HEK293 (cell line): ENCODE results near the gene DSCAM.

Source experiments
- CTCF ChIP-seq: fragments of 450-650 bp; formaldehyde crosslinking; IDR thresholded peaks from 2 replicates; pipeline ENCODE4 v1.5.1; 2016; ENCODE audit warnings: missing biosample characterization, missing genetic modification characterization
- KLF16 ChIP-seq: fragments of 450-650 bp; formaldehyde crosslinking; IDR thresholded peaks from 2 replicates; pipeline ENCODE4 v1.5.1; 2017; ENCODE audit warnings: missing biosample characterization, missing genetic modification characterization
- PRDM1 ChIP-seq: fragments of 450-650 bp; formaldehyde crosslinking; IDR thresholded peaks from 2 replicates; pipeline ENCODE4; 2016; ENCODE audit warnings: missing biosample characterization, missing genetic modification characterization
- ZFP3 ChIP-seq: fragments of 450-650 bp; formaldehyde crosslinking; IDR thresholded peaks from 2 replicates; pipeline ENCODE4 v1.5.1; 2016; ENCODE audit warnings: low read depth, missing biosample characterization, missing genetic modification characterization
- ZNF114 ChIP-seq: fragments of 450-650 bp; formaldehyde crosslinking; IDR thresholded peaks from 2 replicates; pipeline ENCODE4 v1.5.0; 2017; ENCODE audit warnings: missing biosample characterization, missing genetic modification characterization
- ZNF133 ChIP-seq: fragments of 450-650 bp; formaldehyde crosslinking; IDR thresholded peaks from 2 replicates; pipeline ENCODE4 v1.5.1; 2016; ENCODE audit warnings: missing biosample characterization, missing genetic modification characterization
- ZNF335 ChIP-seq: fragments of 450-650 bp; formaldehyde crosslinking; conservative IDR thresholded peaks from 2 replicates; pipeline ENCODE4 v1.5.1; 2016; ENCODE audit warnings: missing biosample characterization, missing genetic modification characterization
- ZNF366 ChIP-seq: fragments of 450-650 bp; formaldehyde crosslinking; conservative IDR thresholded peaks from 2 replicates; pipeline ENCODE4 v1.5.1; 2016; ENCODE audit warnings: missing biosample characterization, missing genetic modification characterization
- ZNF580 ChIP-seq: fragments of 450-650 bp; formaldehyde crosslinking; IDR thresholded peaks from 2 replicates; pipeline ENCODE4 v1.5.1; 2016; ENCODE audit warnings: missing biosample characterization, missing genetic modification characterization
- TF ChIP-seq, protein P1 (sequence below): fragments of 450-650 bp; formaldehyde crosslinking; IDR thresholded peaks from 2 replicates; pipeline ENCODE4 v1.5.1; 2016; ENCODE audit warnings: missing biosample characterization, missing genetic modification characterization
- TF ChIP-seq, protein P2 (sequence below): fragments of 450-650 bp; formaldehyde crosslinking; IDR thresholded peaks from 2 replicates; pipeline ENCODE4 v1.5.1; 2016; ENCODE audit warnings: missing biosample characterization, missing genetic modification characterization

DNA sequence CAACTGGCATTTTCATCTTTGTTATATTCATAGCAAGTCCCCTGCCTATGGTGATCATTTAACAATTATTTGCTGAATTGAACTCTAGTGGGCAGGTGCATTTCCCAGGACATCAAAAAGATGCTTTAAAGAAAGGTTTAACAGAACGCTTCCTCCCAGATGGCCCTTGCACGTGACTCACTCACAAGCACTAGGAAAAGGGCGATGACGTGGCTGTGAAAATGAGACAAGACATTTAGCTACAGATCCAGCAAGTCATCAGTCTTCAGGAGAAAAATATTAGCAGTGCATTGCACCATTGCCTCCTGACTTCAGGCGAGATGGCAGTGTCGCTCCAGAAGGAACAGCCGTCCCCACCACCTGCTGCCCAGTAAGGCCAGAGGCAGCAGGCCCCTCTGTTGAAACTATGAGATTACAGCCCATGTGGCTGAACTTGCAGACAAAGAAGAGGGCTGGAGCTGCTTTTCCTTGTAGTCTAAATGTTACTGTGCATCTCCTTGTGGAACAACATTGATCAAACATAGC lies 37.2 kb downstream of the DSCAM start:
- TF ChIP-seq CTCF (tag by site-specific recombination), result no peak
- no peak for TF ChIP-seq ZFP3 (tag by site-specific recombination)
- TF ChIP-seq ZNF114 (tag by site-specific recombination), result no peak
- TF ChIP-seq, protein P1, sequence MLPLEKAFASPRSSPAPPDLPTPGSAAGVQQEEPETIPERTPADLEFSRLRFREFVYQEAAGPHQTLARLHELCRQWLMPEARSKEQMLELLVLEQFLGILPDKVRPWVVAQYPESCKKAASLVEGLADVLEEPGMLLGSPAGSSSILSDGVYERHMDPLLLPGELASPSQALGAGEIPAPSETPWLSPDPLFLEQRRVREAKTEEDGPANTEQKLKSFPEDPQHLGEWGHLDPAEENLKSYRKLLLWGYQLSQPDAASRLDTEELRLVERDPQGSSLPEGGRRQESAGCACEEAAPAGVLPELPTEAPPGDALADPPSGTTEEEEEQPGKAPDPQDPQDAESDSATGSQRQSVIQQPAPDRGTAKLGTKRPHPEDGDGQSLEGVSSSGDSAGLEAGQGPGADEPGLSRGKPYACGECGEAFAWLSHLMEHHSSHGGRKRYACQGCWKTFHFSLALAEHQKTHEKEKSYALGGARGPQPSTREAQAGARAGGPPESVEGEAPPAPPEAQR (tag by site-specific recombination), result no peak
- TF ChIP-seq ZNF335 (tag by site-specific recombination), result no peak
- no peak for TF ChIP-seq ZNF133 (tag by site-specific recombination)
- no peak for TF ChIP-seq KLF16 (tag by site-specific recombination)
- no peak for TF ChIP-seq ZNF580
- TF ChIP-seq PRDM1, result no peak
- TF ChIP-seq, protein P2, sequence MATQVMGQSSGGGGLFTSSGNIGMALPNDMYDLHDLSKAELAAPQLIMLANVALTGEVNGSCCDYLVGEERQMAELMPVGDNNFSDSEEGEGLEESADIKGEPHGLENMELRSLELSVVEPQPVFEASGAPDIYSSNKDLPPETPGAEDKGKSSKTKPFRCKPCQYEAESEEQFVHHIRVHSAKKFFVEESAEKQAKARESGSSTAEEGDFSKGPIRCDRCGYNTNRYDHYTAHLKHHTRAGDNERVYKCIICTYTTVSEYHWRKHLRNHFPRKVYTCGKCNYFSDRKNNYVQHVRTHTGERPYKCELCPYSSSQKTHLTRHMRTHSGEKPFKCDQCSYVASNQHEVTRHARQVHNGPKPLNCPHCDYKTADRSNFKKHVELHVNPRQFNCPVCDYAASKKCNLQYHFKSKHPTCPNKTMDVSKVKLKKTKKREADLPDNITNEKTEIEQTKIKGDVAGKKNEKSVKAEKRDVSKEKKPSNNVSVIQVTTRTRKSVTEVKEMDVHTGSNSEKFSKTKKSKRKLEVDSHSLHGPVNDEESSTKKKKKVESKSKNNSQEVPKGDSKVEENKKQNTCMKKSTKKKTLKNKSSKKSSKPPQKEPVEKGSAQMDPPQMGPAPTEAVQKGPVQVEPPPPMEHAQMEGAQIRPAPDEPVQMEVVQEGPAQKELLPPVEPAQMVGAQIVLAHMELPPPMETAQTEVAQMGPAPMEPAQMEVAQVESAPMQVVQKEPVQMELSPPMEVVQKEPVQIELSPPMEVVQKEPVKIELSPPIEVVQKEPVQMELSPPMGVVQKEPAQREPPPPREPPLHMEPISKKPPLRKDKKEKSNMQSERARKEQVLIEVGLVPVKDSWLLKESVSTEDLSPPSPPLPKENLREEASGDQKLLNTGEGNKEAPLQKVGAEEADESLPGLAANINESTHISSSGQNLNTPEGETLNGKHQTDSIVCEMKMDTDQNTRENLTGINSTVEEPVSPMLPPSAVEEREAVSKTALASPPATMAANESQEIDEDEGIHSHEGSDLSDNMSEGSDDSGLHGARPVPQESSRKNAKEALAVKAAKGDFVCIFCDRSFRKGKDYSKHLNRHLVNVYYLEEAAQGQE, result no peak
- no peak for TF ChIP-seq ZNF366 (tag by site-specific recombination)
